HL-60/S4 treated with phorbol 12-myristate 13-acetate at 8.2 ng/mL for 4 days and 3 days (cell line): ENCODE data around the gene FAM24B.
"Not testable (repeated sequence)": the region's sequence is repeated elsewhere in the genome, so short reads cannot be mapped to it uniquely, and the experiment has no call there.

Source experiments
- in situ Hi-C: fragments of 300-500 bp; cut with MboI; formaldehyde crosslinking; loops from 2 replicates; pipeline ENCODE4 v1.15.0; 2022; ENCODE audit warnings: low sequenced_read_pairs

The FAM24B gene, protein sequence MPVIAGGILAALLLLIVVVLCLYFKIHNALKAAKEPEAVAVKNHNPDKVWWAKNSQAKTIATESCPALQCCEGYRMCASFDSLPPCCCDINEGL

GRCh38 chr10:122879339-122880273, at the start of gene FAM24B:
Gene FAM24B, minus strand, starts transcription at chr10:122879581. Its CDS starts 29,066 bp downstream, at chr10:122850515.
- in situ Hi-C loops, result no loop called here

GRCh38 chr10:122915700-122916099, 36.3 kb upstream of the FAM24B start:
- in situ Hi-C loops, result no loop called here

DNA sequence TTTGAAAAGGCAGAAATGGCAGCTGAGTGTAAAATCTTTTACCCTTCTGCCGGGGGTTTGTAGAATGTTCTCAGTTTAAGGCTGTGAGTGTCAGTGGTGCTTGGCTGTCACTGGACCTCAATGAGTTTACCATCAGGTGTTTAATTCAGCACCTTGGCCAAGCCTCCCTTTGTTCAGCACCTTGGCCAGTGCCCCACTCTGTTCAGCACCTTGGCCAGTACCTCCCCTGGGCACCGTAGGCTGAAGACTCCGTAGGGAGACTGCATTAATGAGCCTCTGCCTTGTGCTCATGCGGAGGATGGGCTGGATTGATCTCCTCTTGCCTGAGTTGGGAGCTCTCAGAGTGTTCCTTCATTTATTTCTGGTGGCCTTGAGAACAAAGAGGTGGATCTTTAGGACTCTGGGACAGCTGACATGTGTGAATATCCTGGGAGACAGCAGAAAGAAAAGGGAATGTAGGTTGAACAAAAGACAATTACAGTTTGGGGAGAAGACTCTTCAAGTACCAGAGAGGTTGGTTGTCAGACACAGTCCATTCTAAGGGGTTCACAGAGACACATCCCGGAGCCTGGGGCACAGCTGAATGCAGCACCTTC, 32.6 kb upstream of the FAM24B start:
- in situ Hi-C loops, result no loop called here

GRCh38 chr10:122910310-122910709, 30.9 kb upstream of the FAM24B start, which contains the start of gene FAM24A:
Gene FAM24A, plus strand, starts transcription at chr10:122910610. Its CDS starts 1,025 bp downstream, at chr10:122911635.
- in situ Hi-C loops, result no loop called here

DNA sequence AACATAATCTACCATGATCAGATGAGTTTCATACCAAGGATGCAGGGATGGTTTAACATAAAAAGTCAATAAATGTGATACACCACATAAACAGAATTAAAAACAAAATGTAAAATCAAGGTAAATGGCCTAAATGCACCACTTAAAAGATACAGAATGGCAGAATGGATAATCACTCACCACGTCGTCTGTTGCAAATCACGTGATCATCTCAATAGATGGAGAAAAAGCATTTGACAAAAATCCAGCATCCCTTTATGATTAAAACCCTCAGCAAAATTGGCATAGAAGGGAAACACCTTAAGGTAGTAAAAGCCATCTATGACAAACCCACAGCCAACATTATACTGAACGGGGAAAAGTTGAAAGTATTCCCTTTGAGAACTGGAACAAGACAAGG, 24.5 kb upstream of the FAM24B start:
- in situ Hi-C loops, result not testable (repeated sequence)

DNA sequence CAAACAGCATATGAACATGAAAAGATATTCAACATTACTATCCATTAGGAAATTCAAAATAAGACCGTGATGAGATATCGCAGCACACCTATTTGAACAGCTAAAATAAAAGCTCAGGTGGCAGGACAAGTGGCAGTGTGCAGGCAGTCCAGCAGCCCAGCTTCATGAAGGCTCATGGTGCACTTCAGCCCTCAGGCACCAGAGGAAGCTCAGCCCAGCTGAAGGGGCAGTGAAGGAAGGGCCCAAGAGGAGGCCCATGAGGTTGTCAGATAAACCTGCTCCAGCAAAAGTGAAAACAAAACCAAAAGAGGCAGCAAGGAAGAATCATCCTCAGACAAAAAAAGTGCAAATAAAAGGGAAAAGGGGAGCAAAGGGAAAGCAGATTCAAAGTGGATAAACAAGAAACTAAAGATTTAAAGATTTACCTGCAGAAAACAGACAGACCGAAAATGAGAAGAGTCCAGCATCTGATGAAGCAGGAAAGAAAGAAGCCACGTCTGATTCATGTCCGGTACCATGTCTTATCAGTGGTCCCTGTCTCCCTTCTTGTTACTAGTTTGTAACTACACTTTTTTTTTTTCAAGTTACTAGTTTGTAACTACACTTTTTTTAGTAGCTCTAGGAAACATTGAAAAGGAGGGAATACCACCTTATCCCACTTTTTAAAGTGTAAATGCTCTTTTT, 15.0 kb upstream of the FAM24B start:
- in situ Hi-C loops, result no loop called here

DNA sequence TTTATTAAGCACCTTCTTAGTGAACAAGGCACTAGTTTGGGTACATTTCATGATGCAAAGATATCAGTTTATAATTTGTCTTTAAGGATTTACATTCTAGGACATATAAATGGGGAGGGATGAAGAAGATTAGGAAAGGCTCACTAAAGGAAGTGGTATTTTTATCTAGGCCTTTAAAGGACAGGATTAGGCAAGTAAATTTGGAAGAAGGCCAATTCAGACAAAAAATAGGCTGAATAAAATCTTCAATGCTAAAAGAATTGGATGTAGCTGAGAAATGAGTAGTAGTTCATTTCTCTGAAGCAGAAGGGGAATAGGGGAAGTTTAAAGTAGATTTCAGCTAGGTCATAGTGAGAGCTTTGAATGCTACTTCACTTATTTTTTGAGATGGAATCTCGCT, 4.8 kb upstream of the FAM24B start:
- in situ Hi-C loops, result no loop called here

- in situ Hi-C loops, result no loop called here
Observed at GRCh38 chr10:122882766-122883165, 3.4 kb upstream of the FAM24B start.

DNA sequence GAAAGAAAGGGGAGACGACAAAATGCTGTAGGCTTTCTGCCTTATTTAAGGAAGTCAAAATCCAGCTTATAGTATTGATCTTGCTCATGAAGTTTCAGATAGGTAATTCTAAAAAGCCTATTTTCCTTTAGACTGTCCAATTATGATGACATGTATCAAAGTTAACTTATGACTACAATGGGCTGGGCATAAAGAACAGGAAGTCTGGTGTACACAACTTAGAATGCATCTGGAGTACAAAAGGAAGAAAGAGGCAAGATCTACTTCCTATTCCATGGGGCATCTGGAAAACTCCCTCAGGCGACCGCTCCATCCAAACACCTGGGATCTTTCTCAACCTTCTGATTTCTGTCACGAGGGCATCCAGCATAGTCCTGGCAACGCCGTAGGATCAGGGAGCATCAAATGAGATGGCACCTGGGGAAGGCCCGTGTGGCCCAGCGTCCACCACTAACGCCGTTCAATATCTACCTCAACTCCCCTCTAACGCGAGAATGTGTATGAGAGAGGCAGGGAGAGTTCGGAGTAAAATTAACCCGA, 512 bp downstream of the FAM24B start:
- in situ Hi-C loops, result no loop called here

DNA sequence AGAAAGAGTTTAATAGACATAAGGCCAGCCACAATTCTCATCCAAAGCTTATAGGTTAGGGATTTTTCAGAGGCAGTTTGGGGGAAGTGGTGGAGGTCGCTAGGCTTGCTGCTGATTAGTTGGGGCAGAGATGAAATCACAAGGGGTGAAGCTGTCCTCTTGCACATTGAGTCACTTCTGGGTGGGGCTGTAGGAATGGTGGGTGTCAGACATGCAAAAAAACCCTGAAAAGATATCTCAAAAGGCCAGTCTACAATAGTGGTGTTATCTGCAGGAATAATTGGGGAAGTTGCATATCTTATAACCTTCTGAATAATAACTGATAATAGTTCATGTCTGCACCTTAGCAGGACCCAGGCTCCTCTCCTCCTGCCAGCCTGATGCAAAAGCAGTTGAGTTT, 2.1 kb downstream of the FAM24B start:
- in situ Hi-C loops, result no loop called here

DNA sequence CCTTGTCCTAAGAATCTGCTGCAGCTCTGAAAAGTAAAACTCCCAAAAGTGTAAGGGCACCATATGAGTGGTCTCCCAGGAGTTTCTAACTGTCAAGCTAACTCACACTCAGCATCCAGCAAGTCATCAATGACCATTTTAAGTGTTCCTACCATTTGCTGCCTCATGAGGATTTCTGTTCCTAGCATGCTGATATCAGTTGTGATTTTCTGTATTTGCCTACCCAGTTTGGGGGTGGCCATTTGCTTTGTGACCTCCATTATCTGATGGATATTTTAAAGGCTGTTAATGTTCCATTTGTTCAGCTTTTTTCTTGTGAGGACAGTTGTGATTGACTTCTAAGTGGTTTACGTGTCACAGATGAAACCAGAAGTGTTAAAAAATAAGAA, 2.9 kb downstream of the FAM24B start:
- in situ Hi-C loops, result no loop called here

- in situ Hi-C loops, result no loop called here
Observed at GRCh38 chr10:122875843-122876466, 3.4 kb downstream of the FAM24B start.

DNA sequence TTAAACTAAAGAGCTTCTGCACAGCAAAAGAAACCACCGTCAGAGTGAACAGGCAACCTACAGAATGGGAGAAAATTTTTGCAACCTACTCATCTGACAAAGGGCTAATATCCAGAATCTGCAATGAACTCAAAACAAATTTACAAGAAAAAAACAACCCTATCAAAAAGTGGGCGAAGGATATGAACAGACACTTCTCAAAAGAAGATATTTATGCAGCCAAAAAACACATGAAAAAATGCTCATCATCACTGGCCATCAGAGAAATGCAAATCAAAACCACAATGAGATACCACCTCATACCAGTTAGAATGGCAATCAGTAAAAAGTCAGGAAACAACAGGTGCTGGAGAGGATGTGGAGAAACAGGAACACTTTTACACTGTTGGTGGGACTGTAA, 7.4 kb downstream of the FAM24B start:
- in situ Hi-C loops, result not testable (repeated sequence)

DNA sequence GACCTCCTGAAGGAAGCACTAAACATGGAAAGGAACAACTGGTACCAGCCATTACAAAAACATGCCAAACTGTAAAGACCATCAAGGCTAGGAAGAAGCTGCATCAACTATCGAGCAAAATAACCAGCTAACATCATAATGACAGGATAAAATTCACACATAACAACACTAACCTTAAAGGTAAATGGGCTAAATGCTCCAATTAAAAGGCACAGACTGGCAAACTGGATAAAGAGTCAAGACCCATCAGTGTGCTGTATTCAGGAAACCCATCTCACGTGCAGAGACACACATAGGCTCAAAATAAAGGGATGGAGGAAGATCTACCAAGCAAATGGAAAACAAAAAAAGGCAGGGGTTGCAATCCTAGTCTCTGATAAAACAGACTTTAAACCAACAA, 10.6 kb downstream of the FAM24B start:
- in situ Hi-C loops, result not testable (repeated sequence)

GRCh38 chr10:122866757-122867482, 12.5 kb downstream of the FAM24B start:
- in situ Hi-C loops, result not testable (repeated sequence)

GRCh38 chr10:122864901-122865300, 14.5 kb downstream of the FAM24B start:
- in situ Hi-C loops, result no loop called here

DNA sequence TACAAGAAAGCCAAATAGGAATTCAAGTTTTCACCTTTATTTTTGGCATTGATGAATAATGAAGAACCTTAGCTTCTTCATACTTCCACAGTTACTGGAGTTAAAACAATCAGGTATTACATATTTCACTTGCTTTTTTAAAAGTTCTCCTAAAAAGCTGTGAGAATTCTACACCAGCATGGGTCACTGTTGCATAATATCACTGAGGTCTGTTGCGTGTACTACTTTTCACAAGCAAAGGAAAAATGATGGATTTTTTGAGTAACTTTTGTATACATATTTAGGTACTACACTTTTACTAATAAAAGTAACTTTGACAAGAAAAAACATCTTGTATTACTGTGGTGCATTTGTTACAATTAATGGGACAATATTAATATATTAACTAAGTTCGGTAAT, 15.2 kb downstream of the FAM24B start:
- in situ Hi-C loops, result no loop called here

DNA sequence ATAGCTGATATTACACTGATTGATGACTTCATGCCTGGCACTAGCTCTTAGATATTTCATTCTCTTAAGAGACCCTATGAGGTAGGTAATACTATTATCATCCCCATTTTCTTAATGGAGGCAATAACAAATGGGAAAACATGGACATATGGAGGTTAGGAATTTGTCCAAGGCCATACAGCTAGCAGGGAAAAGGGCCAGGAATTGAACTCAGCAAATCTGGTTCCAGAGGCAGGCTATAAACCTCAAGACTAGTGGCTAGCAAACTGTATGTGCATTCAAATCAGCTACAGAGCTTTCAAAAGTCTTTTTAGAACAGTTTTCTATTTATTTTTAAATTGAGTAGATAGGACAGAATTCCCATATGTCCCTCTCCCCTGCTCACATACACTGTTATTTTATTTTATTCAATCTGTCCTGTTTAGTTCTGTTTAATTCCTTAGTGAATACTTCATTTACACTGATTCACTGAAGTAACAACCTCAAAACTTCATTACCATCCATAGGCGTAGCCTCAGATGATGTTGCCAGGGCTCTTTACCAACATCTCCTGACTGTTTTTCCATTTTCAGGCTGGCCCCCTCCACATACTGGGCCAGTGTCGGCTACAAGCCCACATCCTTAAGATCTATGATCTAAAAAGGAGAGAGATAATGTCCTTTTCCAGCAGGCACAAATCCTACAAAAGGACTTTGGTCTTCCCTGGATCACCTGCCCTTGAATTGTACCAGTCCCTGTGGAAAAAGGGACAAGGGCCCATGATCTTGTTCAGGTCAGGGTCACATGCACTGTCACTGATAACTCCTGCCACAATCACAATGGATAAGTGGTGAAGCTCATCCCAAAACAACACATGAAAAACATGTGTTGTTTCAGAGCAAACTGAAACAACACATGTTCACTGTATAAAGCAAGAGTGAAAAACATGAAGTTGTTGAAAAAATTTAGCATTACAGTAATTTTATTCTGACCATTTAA, 15.9 kb downstream of the FAM24B start:
- in situ Hi-C loops, result no loop called here

GRCh38 chr10:122861711-122862161, 17.6 kb downstream of the FAM24B start:
- in situ Hi-C loops, result no loop called here
